Suprapubic skin (tissue), 3 donors: ENCODE results near the gene NTM.

Source experiments
- EP300 ChIP-seq: sonication (generic); formaldehyde crosslinking; IDR thresholded peaks from one replicate; pipeline ENCODE4 v1.6.1; 2017; ENCODE audit warnings: antibody characterized with exemption
- POLR2A ChIP-seq, 2 donors: fragments of 450-650 bp; IDR thresholded peaks; one replicate each; pipeline ENCODE4 v1.6.1; 2017; ENCODE audit warnings: antibody characterized with exemption in 2 of 2, mild to moderate bottlenecking in 2 of 2, moderate library complexity in 2 of 2
- TF ChIP-seq, protein P1 (sequence below), 2 donors: fragments of 200-600 bp in 1 of 2; fragments of 450-650 bp in 1 of 2; sonication (generic) in 1 of 2; IDR thresholded peaks; one replicate each; pipeline ENCODE4 v1.5.1; 2016 to 2019; ENCODE audit warnings: antibody characterized with exemption in 2 of 2, mild to moderate bottlenecking in 1 of 2, moderate library complexity in 1 of 2

DNA sequence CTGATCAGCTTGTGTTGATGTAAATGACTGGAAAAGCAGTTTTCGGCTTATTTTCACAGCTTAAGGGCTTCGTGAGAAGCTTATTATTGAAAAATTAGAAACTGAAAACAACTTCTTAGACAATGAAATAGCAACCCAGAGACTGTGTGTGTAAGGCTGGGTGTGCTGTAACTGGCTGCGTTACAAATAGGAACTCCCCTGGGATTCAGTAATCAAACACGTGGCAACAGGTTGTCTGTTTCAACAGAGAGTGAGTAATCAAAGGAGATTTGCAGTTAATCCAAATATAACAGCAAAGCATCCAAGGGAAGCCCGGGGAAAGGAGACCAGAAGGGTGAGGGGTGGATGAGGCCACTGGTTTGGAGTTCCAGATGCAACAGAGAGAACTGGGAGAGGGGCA is 19.2 kb downstream of the NTM start:
- TF ChIP-seq, protein P1, sequence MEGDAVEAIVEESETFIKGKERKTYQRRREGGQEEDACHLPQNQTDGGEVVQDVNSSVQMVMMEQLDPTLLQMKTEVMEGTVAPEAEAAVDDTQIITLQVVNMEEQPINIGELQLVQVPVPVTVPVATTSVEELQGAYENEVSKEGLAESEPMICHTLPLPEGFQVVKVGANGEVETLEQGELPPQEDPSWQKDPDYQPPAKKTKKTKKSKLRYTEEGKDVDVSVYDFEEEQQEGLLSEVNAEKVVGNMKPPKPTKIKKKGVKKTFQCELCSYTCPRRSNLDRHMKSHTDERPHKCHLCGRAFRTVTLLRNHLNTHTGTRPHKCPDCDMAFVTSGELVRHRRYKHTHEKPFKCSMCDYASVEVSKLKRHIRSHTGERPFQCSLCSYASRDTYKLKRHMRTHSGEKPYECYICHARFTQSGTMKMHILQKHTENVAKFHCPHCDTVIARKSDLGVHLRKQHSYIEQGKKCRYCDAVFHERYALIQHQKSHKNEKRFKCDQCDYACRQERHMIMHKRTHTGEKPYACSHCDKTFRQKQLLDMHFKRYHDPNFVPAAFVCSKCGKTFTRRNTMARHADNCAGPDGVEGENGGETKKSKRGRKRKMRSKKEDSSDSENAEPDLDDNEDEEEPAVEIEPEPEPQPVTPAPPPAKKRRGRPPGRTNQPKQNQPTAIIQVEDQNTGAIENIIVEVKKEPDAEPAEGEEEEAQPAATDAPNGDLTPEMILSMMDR (IDR thresholded peaks at IDR 0.05) = no peak
- TF ChIP-seq POLR2A (IDR thresholded peaks at IDR 0.05) (no peak), EP300 (no peak)
